ENCODE measurements around the gene SLC11A1.

Gene SLC11A1

DNA sequence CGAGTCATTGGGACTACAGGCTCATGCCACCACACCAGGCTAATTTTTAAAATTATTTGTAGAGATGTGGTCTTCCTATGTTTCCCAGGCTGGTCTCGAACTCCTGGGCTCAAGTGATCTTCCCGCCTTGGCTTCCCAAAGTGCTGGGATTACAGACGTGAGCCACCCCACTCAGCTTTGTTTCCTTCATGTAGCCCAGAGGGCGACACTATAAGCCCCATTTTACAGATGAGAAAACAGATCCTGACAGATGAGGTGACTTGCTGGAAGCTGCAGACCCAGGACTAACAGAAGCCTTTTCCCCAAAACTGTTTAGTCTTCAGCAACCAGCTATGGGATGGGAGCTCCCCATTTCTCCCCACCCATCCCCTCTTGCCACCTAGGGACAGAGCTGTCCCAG is 10.4 kb downstream of the SLC11A1 start:
- WGBS (ENCODE audit: extremely low coverage, insufficient coverage, insufficient read length): no CpG with 5 or more reads among the region's 5 CpGs
- H3K9me3 ChIP-seq (ENCODE audit: insufficient read depth, low read depth, low read length): peaks cover 2% of the 10 kb centered on the region
- H3K79me1 ChIP-seq (ENCODE audit: low read length): peaks cover 12% of the 10 kb centered on the region
- H4K91ac ChIP-seq (ENCODE audit: low read depth, low read length): no peak overlapping the region
- H3K27me3 ChIP-seq (ENCODE audit: insufficient read depth, low read length): no peaks in the 10 kb centered on the region
- H2AFZ ChIP-seq (ENCODE audit: insufficient read depth, low read length, poor library complexity): no peak overlapping the region
- H3K79me2 ChIP-seq (ENCODE audit: control insufficient read depth, insufficient read depth, low read length, poor library complexity): peaks cover 2% of the 10 kb centered on the region
- H3K23ac ChIP-seq (ENCODE audit: low read length): no peak overlapping the region
- H3K14ac ChIP-seq (ENCODE audit: low read length): no peak overlapping the region
- H3K36me3 ChIP-seq (ENCODE audit: control insufficient read depth in 1 of 2, insufficient read depth in 2 of 2, low read length in 2 of 2): no peaks in the 10 kb centered on the region
- no peak overlapping the region for H3K4me3 ChIP-seq (ENCODE audit: low read depth, low read length)
- H2AK5ac ChIP-seq (ENCODE audit: low read length): no peak overlapping the region
- no peak overlapping the region for H4K8ac ChIP-seq (ENCODE audit: low read depth, low read length)
- H3K27ac ChIP-seq (ENCODE audit: low read depth, low read length): no peak overlapping the region
- H3K9ac ChIP-seq (ENCODE audit: low read length): no peak overlapping the region
- H3K4me1 ChIP-seq (ENCODE audit: control insufficient read depth in 1 of 2, insufficient read depth in 2 of 2, low read length in 2 of 2): peaks cover 13% of the 10 kb centered on the region in 2 experiments
- H3K4ac ChIP-seq (ENCODE audit: low read depth, low read length): no peak overlapping the region
- DNase-seq: no peak
- H2BK12ac ChIP-seq (ENCODE audit: low read length): no peak overlapping the region
- no peak overlapping the region for H3K18ac ChIP-seq (ENCODE audit: low read length)
- H2BK5ac ChIP-seq (ENCODE audit: low read depth, low read length, poor library complexity): no peak overlapping the region
- H3K4me2 ChIP-seq (ENCODE audit: low read length): no peak overlapping the region
- H4K12ac ChIP-seq (ENCODE audit: low read depth, low read length): no peak overlapping the region
- no peak overlapping the region for H2BK120ac ChIP-seq (ENCODE audit: insufficient read depth, low read length, poor library complexity)

DNA sequence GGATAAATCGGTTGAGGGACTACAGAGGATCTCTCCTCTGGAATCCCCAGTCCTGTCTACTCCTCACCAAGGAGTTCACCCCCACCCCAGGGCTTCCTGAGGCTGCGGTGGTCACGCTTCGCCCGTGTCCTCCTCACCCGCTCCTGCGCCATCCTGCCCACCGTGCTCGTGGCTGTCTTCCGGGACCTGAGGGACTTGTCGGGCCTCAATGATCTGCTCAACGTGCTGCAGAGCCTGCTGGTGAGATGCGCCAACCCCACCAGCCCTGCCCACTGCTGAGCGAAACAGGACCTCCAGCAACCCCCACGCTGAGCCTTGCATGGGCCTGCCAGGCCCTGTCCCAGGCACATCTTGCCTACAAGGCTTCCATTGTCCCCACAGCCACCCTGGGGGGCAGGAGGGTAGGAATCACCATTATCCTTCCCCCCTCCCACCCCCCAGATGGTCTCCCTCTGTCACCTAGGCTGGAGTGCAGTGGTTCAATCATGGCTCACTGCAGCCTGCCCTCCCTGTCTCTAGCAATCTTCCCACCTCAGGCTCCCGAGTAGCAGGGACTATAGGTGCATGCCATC is 10.9 kb downstream of the SLC11A1 start:
- H3K36me3 ChIP-seq (ENCODE audit: control insufficient read depth in 1 of 2, insufficient read depth in 2 of 2, low read length in 2 of 2): no peaks in the 10 kb centered on the region
- H3K4me3 ChIP-seq (ENCODE audit: low read depth, low read length): no peak overlapping the region
- H3K79me1 ChIP-seq (ENCODE audit: low read length): peaks cover 15% of the 10 kb centered on the region
- no peak overlapping the region for H2AK5ac ChIP-seq (ENCODE audit: low read length)
- H4K91ac ChIP-seq (ENCODE audit: low read depth, low read length): no peak overlapping the region
- no peak overlapping the region for H4K12ac ChIP-seq (ENCODE audit: low read depth, low read length)
- no peak overlapping the region for H2BK120ac ChIP-seq (ENCODE audit: insufficient read depth, low read length, poor library complexity)
- H3K79me2 ChIP-seq (ENCODE audit: control insufficient read depth, insufficient read depth, low read length, poor library complexity): peaks cover 5% of the 10 kb centered on the region
- no peak overlapping the region for H3K14ac ChIP-seq (ENCODE audit: low read length)
- H3K27ac ChIP-seq (ENCODE audit: low read depth, low read length): no peak overlapping the region
- no peak overlapping the region for H2AFZ ChIP-seq (ENCODE audit: insufficient read depth, low read length, poor library complexity)
- no peak overlapping the region for H3K9ac ChIP-seq (ENCODE audit: low read length)
- H3K4me1 ChIP-seq (ENCODE audit: control insufficient read depth in 1 of 2, insufficient read depth in 2 of 2, low read length in 2 of 2): peaks cover 16% of the 10 kb centered on the region in 2 experiments
- no peak overlapping the region for H2BK12ac ChIP-seq (ENCODE audit: low read length)
- DNase-seq: no peak
- no peaks in the 10 kb centered on the region for H3K27me3 ChIP-seq (ENCODE audit: insufficient read depth, low read length)
- no peak overlapping the region for H3K18ac ChIP-seq (ENCODE audit: low read length)
- no peak overlapping the region for H2BK5ac ChIP-seq (ENCODE audit: low read depth, low read length, poor library complexity)
- no peak overlapping the region for H3K23ac ChIP-seq (ENCODE audit: low read length)
- no peak overlapping the region for H3K4ac ChIP-seq (ENCODE audit: low read depth, low read length)
- no peaks in the 10 kb centered on the region for H3K9me3 ChIP-seq (ENCODE audit: insufficient read depth, low read depth, low read length)
- no CpG with 5 or more reads among the region's 16 CpGs for WGBS (ENCODE audit: extremely low coverage, insufficient coverage, insufficient read length)
- no peak overlapping the region for H4K8ac ChIP-seq (ENCODE audit: low read depth, low read length)
- no peak overlapping the region for H3K4me2 ChIP-seq (ENCODE audit: low read length)

DNA sequence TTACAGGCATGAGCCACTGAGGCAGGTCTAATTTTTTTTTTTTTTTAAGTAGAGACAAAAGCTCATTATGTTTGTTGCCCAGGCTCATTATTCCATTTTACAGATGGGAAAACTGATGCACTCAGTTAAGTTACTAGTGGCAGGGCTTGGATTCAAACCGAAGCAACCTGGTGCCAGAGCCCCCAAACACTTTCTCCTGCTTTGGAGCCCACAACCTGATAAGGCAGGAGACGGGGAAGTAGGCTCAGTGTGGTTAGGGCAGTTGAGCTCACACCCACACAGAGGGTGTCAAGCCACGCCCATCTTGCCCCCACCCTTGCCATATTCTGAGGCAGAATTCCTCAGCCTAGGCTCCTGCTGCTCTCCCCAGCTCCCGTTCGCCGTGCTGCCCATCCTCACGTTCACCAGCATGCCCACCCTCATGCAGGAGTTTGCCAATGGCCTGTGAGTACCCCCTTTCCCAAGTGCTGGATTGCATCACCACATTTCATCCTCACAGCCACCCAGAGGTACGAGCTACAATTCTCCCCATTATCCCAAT is 11.7 kb downstream of the SLC11A1 start:
- no peak overlapping the region for H3K4me3 ChIP-seq (ENCODE audit: low read depth, low read length)
- no peak overlapping the region for H4K91ac ChIP-seq (ENCODE audit: low read depth, low read length)
- no peak overlapping the region for H3K18ac ChIP-seq (ENCODE audit: low read length)
- no CpG with 5 or more reads among the region's 8 CpGs for WGBS (ENCODE audit: extremely low coverage, insufficient coverage, insufficient read length)
- H4K12ac ChIP-seq (ENCODE audit: low read depth, low read length): no peak overlapping the region
- H2BK12ac ChIP-seq (ENCODE audit: low read length): no peak overlapping the region
- H2BK5ac ChIP-seq (ENCODE audit: low read depth, low read length, poor library complexity): no peak overlapping the region
- H3K27me3 ChIP-seq (ENCODE audit: insufficient read depth, low read length): no peaks in the 10 kb centered on the region
- no peak overlapping the region for H3K27ac ChIP-seq (ENCODE audit: low read depth, low read length)
- H3K4me1 ChIP-seq (ENCODE audit: control insufficient read depth in 1 of 2, insufficient read depth in 2 of 2, low read length in 2 of 2): peaks cover 18 to 20% of the 10 kb centered on the region in 2 experiments
- no peak overlapping the region for H3K4ac ChIP-seq (ENCODE audit: low read depth, low read length)
- no peak overlapping the region for H2BK120ac ChIP-seq (ENCODE audit: insufficient read depth, low read length, poor library complexity)
- DNase-seq: no peak
- no peaks in the 10 kb centered on the region for H3K36me3 ChIP-seq (ENCODE audit: control insufficient read depth in 1 of 2, insufficient read depth in 2 of 2, low read length in 2 of 2)
- no peak overlapping the region for H3K23ac ChIP-seq (ENCODE audit: low read length)
- H4K8ac ChIP-seq (ENCODE audit: low read depth, low read length): no peak overlapping the region
- H2AFZ ChIP-seq (ENCODE audit: insufficient read depth, low read length, poor library complexity): no peak overlapping the region
- peaks cover 7% of the 10 kb centered on the region for H3K79me2 ChIP-seq (ENCODE audit: control insufficient read depth, insufficient read depth, low read length, poor library complexity)
- H3K9ac ChIP-seq (ENCODE audit: low read length): no peak overlapping the region
- no peak overlapping the region for H3K4me2 ChIP-seq (ENCODE audit: low read length)
- no peak overlapping the region for H3K14ac ChIP-seq (ENCODE audit: low read length)
- H2AK5ac ChIP-seq (ENCODE audit: low read length): no peak overlapping the region
- no peaks in the 10 kb centered on the region for H3K9me3 ChIP-seq (ENCODE audit: insufficient read depth, low read depth, low read length)
- H3K79me1 ChIP-seq (ENCODE audit: low read length): peaks cover 22% of the 10 kb centered on the region

DNA sequence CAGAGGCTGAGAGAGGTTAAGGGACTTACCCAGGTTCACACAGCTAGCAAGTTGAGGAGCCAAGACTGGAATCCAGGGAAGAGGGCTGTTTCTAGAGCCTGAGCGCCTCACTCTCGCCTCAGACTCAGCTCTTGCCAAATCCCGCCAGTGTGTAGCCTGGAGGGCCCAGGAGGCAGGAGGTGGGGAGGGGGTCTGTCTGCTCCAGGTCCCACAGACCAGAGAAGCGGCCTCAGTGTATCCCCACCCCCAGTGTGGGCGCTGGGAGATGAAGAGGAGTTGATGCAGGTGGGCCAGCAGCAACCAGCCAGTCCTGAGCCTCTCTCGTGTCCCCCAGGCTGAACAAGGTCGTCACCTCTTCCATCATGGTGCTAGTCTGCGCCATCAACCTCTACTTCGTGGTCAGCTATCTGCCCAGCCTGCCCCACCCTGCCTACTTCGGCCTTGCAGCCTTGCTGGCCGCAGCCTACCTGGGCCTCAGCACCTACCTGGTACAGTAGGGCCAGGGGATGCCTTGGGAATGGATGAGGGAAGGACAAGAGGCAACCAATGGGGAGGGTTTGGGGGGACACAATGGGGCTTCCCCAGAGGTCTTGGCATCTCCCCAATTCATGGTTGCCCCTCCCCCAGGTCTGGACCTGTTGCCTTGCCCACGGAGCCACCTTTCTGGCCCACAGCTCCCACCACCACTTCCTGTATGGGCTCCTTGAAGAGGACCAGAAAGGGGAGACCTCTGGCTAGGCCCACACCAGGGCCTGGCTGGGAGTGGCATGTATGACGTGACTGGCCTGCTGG is 12.4 kb downstream of the SLC11A1 start:
- Histone ChIP-seq H4K12ac (ENCODE audit: low read depth, low read length) (no peak overlapping the region), H3K27ac (ENCODE audit: low read depth, low read length) (no peak overlapping the region), H3K4me1 (ENCODE audit: control insufficient read depth in 1 of 2, insufficient read depth in 2 of 2, low read length in 2 of 2) (peaks cover 18 to 22% of the 10 kb centered on the region in 2 experiments), H3K4me2 (ENCODE audit: low read length) (no peak overlapping the region), H3K79me2 (ENCODE audit: control insufficient read depth, insufficient read depth, low read length, poor library complexity) (peaks cover 14% of the 10 kb centered on the region), H3K27me3 (ENCODE audit: insufficient read depth, low read length) (no peaks in the 10 kb centered on the region), H4K91ac (ENCODE audit: low read depth, low read length) (no peak overlapping the region), H3K9me3 (ENCODE audit: insufficient read depth, low read depth, low read length) (no peaks in the 10 kb centered on the region), H3K9ac (ENCODE audit: low read length) (no peak overlapping the region), H3K23ac (ENCODE audit: low read length) (no peak overlapping the region), H2BK12ac (ENCODE audit: low read length) (peak overlapping the region; percentile 23), H2AFZ (ENCODE audit: insufficient read depth, low read length, poor library complexity) (no peak overlapping the region), H2BK5ac (ENCODE audit: low read depth, low read length, poor library complexity) (no peak overlapping the region), H2AK5ac (ENCODE audit: low read length) (peak overlapping the region; percentile 9), H3K4ac (ENCODE audit: low read depth, low read length) (no peak overlapping the region), H2BK120ac (ENCODE audit: insufficient read depth, low read length, poor library complexity) (no peak overlapping the region), H3K18ac (ENCODE audit: low read length) (no peak overlapping the region), H3K14ac (ENCODE audit: low read length) (no peak overlapping the region), H3K4me3 (ENCODE audit: low read depth, low read length) (no peak overlapping the region), H3K36me3 (ENCODE audit: control insufficient read depth in 1 of 2, insufficient read depth in 2 of 2, low read length in 2 of 2) (no peaks in the 10 kb centered on the region), H3K79me1 (ENCODE audit: low read length) (peaks cover 28% of the 10 kb centered on the region), H4K8ac (ENCODE audit: low read depth, low read length) (no peak overlapping the region)
- no CpG with 5 or more reads among the region's 13 CpGs for WGBS (ENCODE audit: extremely low coverage, insufficient coverage, insufficient read length)
- DNase-seq: no peak
